H9 (cell line): ENCODE data around the gene BLACAT1. TPM values are rescaled to one million over a fixed set of nuclear protein-coding genes. Genes with fewer than 3 reads are reported as not detected.

Experiments used
- DNase-seq: peaks from one replicate; pipeline ENCODE4 v3.0.0-alpha.2; 2017
- H2AFZ ChIP-seq: one replicate; pipeline ENCODE4 v1.6.1; 2013; ENCODE audit warnings: mild to moderate bottlenecking, low read length, control low read depth, moderate library complexity
- H2AK5ac ChIP-seq: 2 replicates; pipeline ENCODE4 v1.6.1; 2013; ENCODE audit warnings: low read length, control low read depth, mixed read lengths; ENCODE audit not compliant: insufficient read length
- H2BK120ac ChIP-seq: one replicate; pipeline ENCODE4 v1.6.1; 2013; ENCODE audit warnings: low read depth, mild to moderate bottlenecking, low read length, control low read depth, inconsistent platforms; ENCODE audit not compliant: poor library complexity, severe bottlenecking
- H2BK12ac ChIP-seq: 2 replicates; pipeline ENCODE4 v1.6.1; 2013; ENCODE audit warnings: low read length, control low read depth, mixed read lengths, low read depth; ENCODE audit not compliant: insufficient read length
- H2BK15ac ChIP-seq: 2 replicates; pipeline ENCODE4 v1.6.1; 2013; ENCODE audit warnings: low read depth, low read length, control low read depth
- H2BK20ac ChIP-seq: one replicate; pipeline ENCODE4 v1.6.1; 2013; ENCODE audit warnings: low read depth, mild to moderate bottlenecking, low read length, control low read depth, inconsistent platforms; ENCODE audit not compliant: poor library complexity, severe bottlenecking
- H2BK5ac ChIP-seq: 2 replicates; pipeline ENCODE4 v1.6.1; 2013; ENCODE audit warnings: low read length, control low read depth, mixed read lengths; ENCODE audit not compliant: insufficient read length
- H3K14ac ChIP-seq: 2 replicates; pipeline ENCODE4 v1.6.1; 2013; ENCODE audit warnings: low read length, control low read depth; ENCODE audit not compliant: insufficient read depth
- H3K18ac ChIP-seq: 2 replicates; pipeline ENCODE4 v1.6.1; 2013; ENCODE audit warnings: low read depth, mild to moderate bottlenecking, mixed read lengths, low read length, control low read depth; ENCODE audit not compliant: insufficient read length
- H3K23ac ChIP-seq: 2 replicates; pipeline ENCODE4 v1.6.1; 2013; ENCODE audit warnings: low read length, control low read depth, mixed read lengths, low read depth; ENCODE audit not compliant: insufficient read length
- H3K23me2 ChIP-seq: 2 replicates; pipeline ENCODE4 v1.6.1; 2013; ENCODE audit warnings: low read depth, mild to moderate bottlenecking, mixed read lengths, low read length, control low read depth; ENCODE audit not compliant: insufficient read length, poor library complexity, severe bottlenecking
- H3K27ac ChIP-seq: 2 replicates; pipeline ENCODE4 v1.5.1; 2013; ENCODE audit warnings: low read length, control low read depth, mixed read lengths, low read depth; ENCODE audit not compliant: insufficient read length
- H3K27me3 ChIP-seq: 2 replicates; pipeline ENCODE4 v1.6.1; 2013; ENCODE audit warnings: low read length, control low read depth, inconsistent platforms; ENCODE audit not compliant: insufficient read depth
- H3K4ac ChIP-seq: 2 replicates; pipeline ENCODE4 v1.6.1; 2013; ENCODE audit warnings: low read depth, mild to moderate bottlenecking, control low read depth, inconsistent platforms, low read length, moderate library complexity
- H3K4me1 ChIP-seq: 2 replicates; pipeline ENCODE4 v1.6.1; 2013; ENCODE audit warnings: low read length, control low read depth, inconsistent platforms; ENCODE audit not compliant: insufficient read depth
- H3K4me2 ChIP-seq: 2 replicates; pipeline ENCODE4 v1.6.1; 2013; ENCODE audit warnings: low read length, control low read depth, mixed read lengths; ENCODE audit not compliant: insufficient read length, insufficient read depth
- H3K56ac ChIP-seq: 2 replicates; pipeline ENCODE4 v1.6.1; 2013; ENCODE audit warnings: low read depth, mild to moderate bottlenecking, mixed read lengths, low read length, control low read depth; ENCODE audit not compliant: insufficient read length
- H3K79me1 ChIP-seq: 2 replicates; pipeline ENCODE4 v1.6.1; 2013; ENCODE audit warnings: low read depth, mild to moderate bottlenecking, moderate library complexity, low read length, control low read depth, inconsistent platforms; ENCODE audit not compliant: insufficient read depth, poor library complexity, severe bottlenecking
- H3K79me2 ChIP-seq: 2 replicates; pipeline ENCODE4 v1.6.1; 2013; ENCODE audit warnings: low read length, control low read depth, inconsistent platforms; ENCODE audit not compliant: insufficient read depth
- H3K9ac ChIP-seq: 2 replicates; pipeline ENCODE4 v1.6.1; 2013; ENCODE audit warnings: low read length, control low read depth, mixed read lengths; ENCODE audit not compliant: insufficient read length; ENCODE audit errors: extremely low read depth
- H3K9me3 ChIP-seq: one replicate; pipeline ENCODE4 v1.6.1; 2013; ENCODE audit warnings: low read depth, low read length, inconsistent platforms; ENCODE audit not compliant: control insufficient read depth
- H3T11ph ChIP-seq: one replicate; pipeline ENCODE4 v1.6.1; 2013; ENCODE audit warnings: mild to moderate bottlenecking, low read length, control low read depth, inconsistent platforms
- H4K20me1 ChIP-seq: one replicate; pipeline ENCODE4 v1.6.1; 2013; ENCODE audit not compliant: control insufficient read depth, insufficient read length, insufficient read depth
- H4K5ac ChIP-seq: 2 replicates; pipeline ENCODE4 v1.6.1; 2013; ENCODE audit warnings: low read depth, mild to moderate bottlenecking, mixed read lengths, low read length, control low read depth; ENCODE audit not compliant: insufficient read length
- H4K8ac ChIP-seq: replicated peaks from 2 replicates; pipeline ENCODE4 v1.6.1; 2013; ENCODE audit warnings: low read length, control low read depth, mixed read lengths, low read depth; ENCODE audit not compliant: insufficient read length
- H4K91ac ChIP-seq: 2 replicates; pipeline ENCODE4 v1.6.1; 2013; ENCODE audit warnings: low read depth, mild to moderate bottlenecking, moderate library complexity, mixed read lengths, low read length, control low read depth; ENCODE audit not compliant: insufficient read length
- H3K27ac Mint-ChIP-seq, 3 experiments: 2 replicates in 2 of 3; 3 replicates in 1 of 3; pipeline ENCODE4 v1.8.0; 2020 to 2021; ENCODE audit warnings: mixed read lengths in 3 of 3, mild to moderate bottlenecking in 1 of 3, moderate library complexity in 1 of 3
- H3K27me3 Mint-ChIP-seq: 2 replicates; pipeline ENCODE4 v1.8.0; 2021; ENCODE audit warnings: low read depth, mild to moderate bottlenecking, moderate library complexity, mixed read lengths
- H3K36me3 Mint-ChIP-seq, 3 experiments: 2 replicates in 2 of 3; 3 replicates in 1 of 3; pipeline ENCODE4 v1.8.0; 2020 to 2021; ENCODE audit warnings: low read depth in 3 of 3, mixed read lengths in 3 of 3; ENCODE audit not compliant: insufficient read depth in 1 of 3
- H3K4me1 Mint-ChIP-seq, 2 experiments: 2 replicates each; pipeline ENCODE4 v1.8.0; 2020; ENCODE audit warnings: mixed read lengths in 2 of 2
- H3K4me3 Mint-ChIP-seq, 2 experiments: 2 replicates in 1 of 2; 3 replicates in 1 of 2; pipeline ENCODE4 v1.8.0; 2020 to 2021; ENCODE audit warnings: mild to moderate bottlenecking in 2 of 2, mixed read lengths in 2 of 2, moderate library complexity in 1 of 2
- H3K9me3 Mint-ChIP-seq, 2 experiments: 2 replicates in 1 of 2; 3 replicates in 1 of 2; pipeline ENCODE4 v1.8.0; 2020; ENCODE audit warnings: mild to moderate bottlenecking in 2 of 2, mixed read lengths in 2 of 2, moderate library complexity in 1 of 2
- WGBS: extraction: QIAGEN DNeasy Blood & Tissue Kit; methylation state at CpG from one replicate; pipeline ENCODE4 v1.1.7; 2013; ENCODE audit warnings: missing lambda C conversion rate, low lambda C conversion rate, mixed read lengths; ENCODE audit not compliant: insufficient read length; ENCODE audit errors: extremely low coverage; 5-methylcytosine and 5-hydroxymethylcytosine counted together
- total RNA-seq: library from RNA; stranded (reverse); gene quantifications from 2 replicates; pipeline ENCODE4 v1.2.1, GENCODE V29; 2021
- TF ChIP-seq, protein P1 (sequence below): fragments of 200-600 bp; sonication (generic); conservative IDR thresholded peaks from 3 replicates; pipeline ENCODE4 v1.8.0; 2021; ENCODE audit warnings: antibody characterized with exemption, mild to moderate bottlenecking

BLACAT1 gene
- total RNA-seq, 1 experiment from 2014 or later = 4.0 TPM

DNA sequence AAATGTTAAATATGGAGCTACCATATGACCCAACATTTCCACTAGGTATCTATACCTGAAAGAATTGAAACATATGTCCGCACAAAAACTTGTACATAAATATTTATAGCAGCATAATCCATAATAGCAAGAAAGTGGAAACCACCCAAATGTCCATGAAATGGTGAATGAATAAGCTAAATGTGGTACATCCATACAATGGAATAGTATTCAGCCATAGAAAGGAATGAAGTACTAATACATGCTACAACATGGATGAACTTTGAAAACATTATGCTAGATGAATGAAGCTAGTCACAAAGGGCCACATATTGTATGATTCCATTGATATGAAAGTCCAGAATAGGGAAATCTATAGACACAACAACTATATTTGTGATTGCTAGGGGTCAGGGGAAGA, 20.0 kb upstream of the BLACAT1 start:
- no peak overlapping the region for H2BK20ac ChIP-seq
- DNase-seq = no peak
- H3K4me1 Mint-ChIP-seq = peaks cover 39 to 42% of the 10 kb centered on the region in 2 experiments
- H3K4me2 ChIP-seq = no peak overlapping the region
- H3K56ac ChIP-seq = no peak overlapping the region
- TF ChIP-seq, protein P1, sequence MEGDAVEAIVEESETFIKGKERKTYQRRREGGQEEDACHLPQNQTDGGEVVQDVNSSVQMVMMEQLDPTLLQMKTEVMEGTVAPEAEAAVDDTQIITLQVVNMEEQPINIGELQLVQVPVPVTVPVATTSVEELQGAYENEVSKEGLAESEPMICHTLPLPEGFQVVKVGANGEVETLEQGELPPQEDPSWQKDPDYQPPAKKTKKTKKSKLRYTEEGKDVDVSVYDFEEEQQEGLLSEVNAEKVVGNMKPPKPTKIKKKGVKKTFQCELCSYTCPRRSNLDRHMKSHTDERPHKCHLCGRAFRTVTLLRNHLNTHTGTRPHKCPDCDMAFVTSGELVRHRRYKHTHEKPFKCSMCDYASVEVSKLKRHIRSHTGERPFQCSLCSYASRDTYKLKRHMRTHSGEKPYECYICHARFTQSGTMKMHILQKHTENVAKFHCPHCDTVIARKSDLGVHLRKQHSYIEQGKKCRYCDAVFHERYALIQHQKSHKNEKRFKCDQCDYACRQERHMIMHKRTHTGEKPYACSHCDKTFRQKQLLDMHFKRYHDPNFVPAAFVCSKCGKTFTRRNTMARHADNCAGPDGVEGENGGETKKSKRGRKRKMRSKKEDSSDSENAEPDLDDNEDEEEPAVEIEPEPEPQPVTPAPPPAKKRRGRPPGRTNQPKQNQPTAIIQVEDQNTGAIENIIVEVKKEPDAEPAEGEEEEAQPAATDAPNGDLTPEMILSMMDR = no peak
- no peak overlapping the region for H3K9ac ChIP-seq
- no peak overlapping the region for H3K27ac ChIP-seq
- H3K27ac Mint-ChIP-seq = no peak overlapping the region
- peaks cover 11 to 14% of the 10 kb centered on the region in 2 experiments for H3K9me3 Mint-ChIP-seq
- WGBS = no CpG with 5 or more reads among the region's 1 CpG
- no peak overlapping the region for H4K5ac ChIP-seq
- H3K27me3 ChIP-seq = no peaks in the 10 kb centered on the region
- no peak overlapping the region for H2AK5ac ChIP-seq
- no peak overlapping the region for H2BK5ac ChIP-seq
- no peaks in the 10 kb centered on the region for H3K9me3 ChIP-seq
- no peak overlapping the region for H2BK12ac ChIP-seq
- no peak overlapping the region for H3K4ac ChIP-seq
- H3K36me3 Mint-ChIP-seq = peaks cover 0 to 11% (median 5%) of the 10 kb centered on the region in 3 experiments; a peak in 3 of 7 replicates
- peaks cover 2% of the 10 kb centered on the region for H4K20me1 ChIP-seq
- H3K14ac ChIP-seq = no peak overlapping the region
- H3K4me3 Mint-ChIP-seq = no peak overlapping the region
- no peak overlapping the region for H2BK15ac ChIP-seq
- no peaks in the 10 kb centered on the region for H3K79me1 ChIP-seq
- H4K91ac ChIP-seq = no peak overlapping the region
- H3K18ac ChIP-seq = no peak overlapping the region
- H3K79me2 ChIP-seq = no peaks in the 10 kb centered on the region
- peaks cover 55% of the 10 kb centered on the region for H3K27me3 Mint-ChIP-seq
- H3K23ac ChIP-seq = no peak overlapping the region
- H3K23me2 ChIP-seq = no peaks in the 10 kb centered on the region
- no peaks in the 10 kb centered on the region for H3K4me1 ChIP-seq
- no peak overlapping the region for H3T11ph ChIP-seq
- H2AFZ ChIP-seq = no peak overlapping the region
- no peak overlapping the region for H4K8ac ChIP-seq
- no peak overlapping the region for H2BK120ac ChIP-seq
